Endothelial cell of umbilical vein (primary cell): Measurements from ENCODE around the gene TMUB2. TPM values are rescaled to one million over a fixed set of nuclear protein-coding genes. Genes with fewer than 3 reads are reported as not detected.

Experiments
- BruUV-seq: library from RNA; stranded (reverse); fragments of 400-500 nt; replicated peaks from 2 replicates; lab custom pipeline; 2021; lab: Mats Ljungman, UMichigan
- CTCF ChIA-PET: fragments of 300-600, 350-600 bp; sonication (Branson Sonifier 250); formaldehyde crosslinking; loops from one replicate; lab custom pipeline; 2021; ENCODE audit warnings: antibody characterized with exemption, inconsistent platforms; lab: Charles Lee
- POLR2A ChIA-PET: fragments of 300-600, 350-600 bp; sonication (Branson Sonifier 250); formaldehyde crosslinking; loops from one replicate; lab custom pipeline; 2021; ENCODE audit warnings: antibody characterized with exemption, inconsistent platforms; lab: Charles Lee
- DNase-seq: peaks from one replicate; pipeline ENCODE4 v3.0.0-alpha.2; 2011; ENCODE audit warnings: low read depth, low spot score
- FAIRE-seq: peaks from 2 replicates; lab custom pipeline; 2011; peaks lifted over from hg19 to GRCh38; lab: Jason Lieb, UNC
- H2AFZ ChIP-seq: 2 replicates; pipeline ENCODE4 v1.6.0; 2012; ENCODE audit warnings: low read depth, low read length, control low read depth, inconsistent platforms
- H3K27ac ChIP-seq: 2 replicates; pipeline ENCODE4 v1.5.1; 2011; ENCODE audit warnings: low read depth, mild to moderate bottlenecking, control low read depth, low read length, moderate library complexity; ENCODE audit not compliant: insufficient read depth
- H3K27me3 ChIP-seq, 2 experiments: 2 replicates each; pipeline versions ENCODE4 v1.6.0 to v1.6.1; 2011; ENCODE audit warnings: low read length in 2 of 2, mixed read lengths in 1 of 2; ENCODE audit not compliant: control insufficient read depth in 2 of 2, insufficient read depth in 2 of 2
- H3K36me3 ChIP-seq, 2 experiments: 2 replicates in 1 of 2; 3 replicates in 1 of 2; pipeline ENCODE4 v1.5.1; 2011; ENCODE audit warnings: low read length in 2 of 2, mild to moderate bottlenecking in 1 of 2, moderate library complexity in 1 of 2; ENCODE audit not compliant: control insufficient read depth in 2 of 2, insufficient read depth in 2 of 2; ENCODE audit errors: extremely low read depth in 1 of 2
- H3K4me1 ChIP-seq: 3 replicates; pipeline ENCODE4 v1.5.1; 2011; ENCODE audit warnings: mild to moderate bottlenecking, low read length; ENCODE audit not compliant: control insufficient read depth, insufficient read depth; ENCODE audit errors: extremely low read depth
- H3K4me2 ChIP-seq: 2 replicates; pipeline ENCODE4 v1.6.1; 2011; ENCODE audit warnings: low read length, control low read depth, mixed read lengths; ENCODE audit not compliant: insufficient read depth
- H3K4me3 ChIP-seq, 3 experiments: fragments of 200-600 bp in 1 of 3; sonication (generic), shearing (Covaris generic) in 1 of 3; replicated peaks in 1 of 3; 2 replicates each; pipeline ENCODE4 v1.5.1; 2011 to 2016; ENCODE audit warnings: control low read depth in 3 of 3, low read length in 3 of 3, mild to moderate bottlenecking in 2 of 3, inconsistent platforms in 1 of 3, low read depth in 1 of 3, moderate library complexity in 1 of 3; ENCODE audit not compliant: insufficient read depth in 1 of 3
- H3K79me2 ChIP-seq: 2 replicates; pipeline ENCODE4 v1.6.0; 2012; ENCODE audit warnings: low read length, inconsistent platforms; ENCODE audit not compliant: control insufficient read depth, insufficient read depth
- H3K9ac ChIP-seq: replicated peaks from 2 replicates; pipeline ENCODE3; 2011; ENCODE audit warnings: low read length, control low read depth; ENCODE audit not compliant: insufficient read depth; ENCODE audit errors: extremely low read depth
- H3K9me1 ChIP-seq: replicated peaks from 3 replicates; pipeline ENCODE4 v1.6.0; 2011; ENCODE audit warnings: mild to moderate bottlenecking, low read length; ENCODE audit not compliant: control insufficient read depth, insufficient read depth; ENCODE audit errors: extremely low read depth
- H3K9me3 ChIP-seq: replicated peaks from 2 replicates; pipeline ENCODE4 v1.5.1; 2012; ENCODE audit warnings: low read length, inconsistent platforms; ENCODE audit not compliant: control insufficient read depth, insufficient read depth
- H4K20me1 ChIP-seq: replicated peaks from 2 replicates; pipeline ENCODE3; 2011; ENCODE audit warnings: mild to moderate bottlenecking, low read length; ENCODE audit not compliant: control insufficient read depth, insufficient read depth; ENCODE audit errors: extremely low read depth
- EZH2 ChIP-seq: IDR thresholded peaks from 2 replicates; pipeline ENCODE4 v1.6.1; 2012; ENCODE audit warnings: borderline replicate concordance, low read depth, mild to moderate bottlenecking, moderate library complexity, low read length, inconsistent platforms; ENCODE audit not compliant: severe bottlenecking
- GATA2 ChIP-seq: IDR thresholded peaks from 2 replicates; pipeline ENCODE4 v1.7.0; 2011; ENCODE audit warnings: low read depth, mild to moderate bottlenecking, moderate library complexity, mixed read lengths, low read length; ENCODE audit not compliant: insufficient read length, insufficient read depth
- JUN ChIP-seq: IDR thresholded peaks from 2 replicates; pipeline ENCODE4 v1.6.1; 2011; ENCODE audit warnings: borderline replicate concordance, low read depth; ENCODE audit not compliant: insufficient read length, insufficient read depth
- dilution Hi-C: fragments of 300-500 bp; cut with MboI; formaldehyde crosslinking; loops from one replicate; pipeline ENCODE4 v1.15.0; 2019; ENCODE audit warnings: low sequenced_read_pairs; ENCODE audit not compliant: extremely low pct_ligation_motif_present
- intact Hi-C: fragments of 100-400 bp; cut with micrococcal nuclease; formaldehyde crosslinking; loops from one replicate; pipeline ENCODE4 v1.10.0; 2022
- polyA plus RNA-seq, 4 experiments: library from polyadenylated mRNA; depleted of rRNA in 3 of 4; stranded (reverse) in 3 of 4; unstranded in 1 of 4; fragments of >200 nt; gene quantifications; 2 replicates each; pipeline versions ENCODE4 v1.2.1 to v1.2.3, GENCODE V29; 2011 to 2012; ENCODE audit warnings: missing spikeins in 1 of 4
- total RNA-seq: library from RNA; stranded (reverse); gene quantifications from 2 replicates; pipeline ENCODE4 v1.2.3, GENCODE V29; 2021
- TF ChIP-seq, protein P1 (sequence below): IDR thresholded peaks from 2 replicates; pipeline ENCODE4 v1.6.1; 2011; ENCODE audit not compliant: insufficient read depth, insufficient read length

Gene TMUB2
- total and polyA plus RNA-seq, 2 donors (not counting 3 experiments of a cell fraction or from before 2014, with no cell fraction given) = 43.6 to 72.5 TPM

DNA sequence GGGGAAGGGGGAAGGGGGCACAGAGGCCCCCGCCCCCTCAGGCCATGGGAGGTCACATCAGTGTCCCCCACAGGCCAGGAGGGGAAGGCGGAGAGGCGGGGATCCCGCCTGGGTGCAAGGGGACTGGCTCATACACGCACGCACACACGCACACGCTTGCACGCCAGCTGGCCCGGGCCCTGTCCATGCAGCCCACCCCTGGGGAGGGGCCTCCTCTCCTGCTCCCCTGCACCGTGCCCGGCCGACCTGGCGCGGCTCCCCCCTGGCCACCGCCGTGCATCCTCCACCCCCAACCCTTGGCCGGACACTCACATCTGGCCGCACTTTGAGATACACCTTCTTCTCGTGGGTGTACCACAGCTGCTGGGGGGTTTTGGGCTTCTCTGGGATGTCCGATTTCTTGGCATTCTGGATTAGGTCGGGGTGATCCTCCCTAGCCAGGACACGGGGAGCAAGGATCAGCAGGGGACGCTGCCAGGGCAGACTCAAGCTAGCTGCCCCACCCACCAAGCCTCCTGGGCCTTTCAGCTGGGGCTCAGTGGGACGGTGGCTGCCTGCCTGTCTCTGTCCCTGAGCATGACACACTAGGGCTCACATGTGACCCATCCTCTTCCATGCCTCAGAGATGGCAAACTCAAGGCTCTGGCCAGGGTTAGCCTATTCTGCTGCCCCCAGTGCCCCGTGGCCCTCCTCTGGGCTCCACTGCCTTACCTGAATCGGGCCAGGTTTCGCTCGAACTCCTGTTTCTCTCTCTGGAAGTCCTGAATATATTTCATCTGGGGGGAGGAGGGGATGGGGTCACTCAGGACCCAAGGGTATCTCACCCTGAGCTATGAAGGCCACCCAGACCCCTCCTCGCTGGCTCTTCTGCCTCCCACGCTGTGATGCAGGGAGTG lies 26.0 kb downstream of the TMUB2 start:
- Histone ChIP-seq H4K20me1 (no peaks in the 10 kb centered on the region), H3K9ac (no peak overlapping the region), H3K4me3 (no peak overlapping the region), H3K27me3 (no peaks in the 10 kb centered on the region), H3K9me3 (no peaks in the 10 kb centered on the region), H2AFZ (no peak overlapping the region), H3K4me2 (no peak overlapping the region), H3K36me3 (peaks cover 27 to 54% of the 10 kb centered on the region in 2 experiments), H3K79me2 (peaks cover 13% of the 10 kb centered on the region), H3K4me1 (peaks cover 13% of the 10 kb centered on the region), H3K9me1 (no peaks in the 10 kb centered on the region), H3K27ac (no peak overlapping the region)
- no TSS peak for BruUV-seq
- ChIA-PET CTCF (interaction anchor here (1.1 to 4.5 kb wide), 7 partner anchors 9 to 133 kb away, joined by 3 to 58 read pairs (median 27); partner anchors contain the start of genes GRN and SLC25A39), POLR2A (no interaction called here)
- intact Hi-C loops = no loop called here
- dilution Hi-C loops = no loop called here
- no peak for FAIRE-seq
- no peak for DNase-seq
- TF ChIP-seq GATA2 (no peak), EZH2 (no peak), JUN (no peak)
- TF ChIP-seq, protein P1, sequence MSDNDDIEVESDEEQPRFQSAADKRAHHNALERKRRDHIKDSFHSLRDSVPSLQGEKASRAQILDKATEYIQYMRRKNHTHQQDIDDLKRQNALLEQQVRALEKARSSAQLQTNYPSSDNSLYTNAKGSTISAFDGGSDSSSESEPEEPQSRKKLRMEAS = no peak
